Measurements from ENCODE around the gene PSKH1. TPM values are rescaled to one million over a fixed set of nuclear protein-coding genes. Genes with fewer than 3 reads are reported as not detected.

The PSKH1 gene
- total RNA-seq, 4 donors from 2014 or later = 16.4 to 26.9 (median 24.5) TPM

GRCh38 chr16:67941469-67942199 lies 48.6 kb downstream of the PSKH1 start:
- no peaks in the 10 kb centered on the region for H3K27me3 ChIP-seq
- no peak for DNase-seq (ENCODE audit: low spot score in 2 of 2)
- peaks cover 44% of the 10 kb centered on the region for H3K4me1 ChIP-seq
- peaks cover 55% of the 10 kb centered on the region for H3K36me3 ChIP-seq
- no peak overlapping the region for H3K27ac ChIP-seq
- H3K4me3 ChIP-seq = no peak overlapping the region
- no peak for TF ChIP-seq EP300 (IDR thresholded peaks at IDR 0.05)
- no peak for TF ChIP-seq POLR2AphosphoS5 (IDR thresholded peaks at IDR 0.05)
- no peak for TF ChIP-seq CTCF (IDR thresholded peaks at IDR 0.05)
- no peak for TF ChIP-seq POLR2A (IDR thresholded peaks at IDR 0.05)
- H3K9me3 ChIP-seq = no peaks in the 10 kb centered on the region
- 85% methylated on average over 9 of the region's 9 CpGs for WGBS

- Histone ChIP-seq H3K36me3 (peaks cover 60% of the 10 kb centered on the region), H3K27me3 (no peaks in the 10 kb centered on the region), H3K9me3 (no peaks in the 10 kb centered on the region), H3K27ac (no peak overlapping the region), H3K4me3 (no peak overlapping the region), H3K4me1 (peaks cover 39% of the 10 kb centered on the region)
- 69% methylated on average over 5 of the region's 6 CpGs for WGBS
- TF ChIP-seq CTCF (IDR thresholded peaks at IDR 0.05) (peak; percentile 28 to 75), POLR2AphosphoS5 (IDR thresholded peaks at IDR 0.05) (no peak), POLR2A (IDR thresholded peaks at IDR 0.05) (no peak), EP300 (IDR thresholded peaks at IDR 0.05) (no peak)
- DNase-seq (ENCODE audit: low spot score in 2 of 2) = no peak
These were observed 49.1 kb downstream of the PSKH1 start for GRCh38 chr16:67942200-67942509.

- Histone ChIP-seq H3K27ac (peak overlapping the region; percentile 58), H3K27me3 (no peaks in the 10 kb centered on the region), H3K4me1 (peaks cover 36% of the 10 kb centered on the region), H3K9me3 (no peaks in the 10 kb centered on the region), H3K4me3 (no peak overlapping the region), H3K36me3 (peaks cover 66% of the 10 kb centered on the region)
- no peak for DNase-seq (ENCODE audit: low spot score in 2 of 2)
- WGBS = 75% methylated on average over 5 of the region's 27 CpGs
- TF ChIP-seq CTCF (IDR thresholded peaks at IDR 0.05) (no peak), POLR2A (IDR thresholded peaks at IDR 0.05) (no peak), EP300 (IDR thresholded peaks at IDR 0.05) (no peak), POLR2AphosphoS5 (IDR thresholded peaks at IDR 0.05) (no peak)
These were observed 49.6 kb downstream of the PSKH1 start for GRCh38 chr16:67942510-67943255.

- no peak for DNase-seq (ENCODE audit: low spot score in 2 of 2)
- H3K4me1 ChIP-seq = peaks cover 40% of the 10 kb centered on the region
- no peaks in the 10 kb centered on the region for H3K27me3 ChIP-seq
- TF ChIP-seq POLR2AphosphoS5 (IDR thresholded peaks at IDR 0.05) = no peak
- TF ChIP-seq EP300 (IDR thresholded peaks at IDR 0.05) = no peak
- TF ChIP-seq CTCF (IDR thresholded peaks at IDR 0.05) = no peak
- TF ChIP-seq POLR2A (IDR thresholded peaks at IDR 0.05) = no peak
- peak overlapping the region; percentile 58 for H3K27ac ChIP-seq
- no peak overlapping the region for H3K4me3 ChIP-seq
- no peaks in the 10 kb centered on the region for H3K9me3 ChIP-seq
- 95% methylated on average over 6 of the region's 6 CpGs for WGBS
- peaks cover 71% of the 10 kb centered on the region for H3K36me3 ChIP-seq
These were observed 50.2 kb downstream of the PSKH1 start for GRCh38 chr16:67943256-67943618.

Measured in suprapubic skin (tissue), 4 donors.